IMR-90 (cell line): ENCODE data around the gene PTN. TPM values are rescaled to one million over a fixed set of nuclear protein-coding genes. Genes with fewer than 3 reads are reported as not detected.

Experiments
- ATAC-seq: fragments of 200-7000 bp; cut with Tn5 transposase; 2 replicates; pipeline ENCODE4 v1.9.1; 2020; ENCODE audit warnings: low read depth, mild to moderate bottlenecking, moderate library complexity
- BruUV-seq: library from RNA; stranded (reverse); fragments of 400-500 nt; replicated peaks from 2 replicates; lab custom pipeline; 2021; lab: Mats Ljungman, UMichigan
- CTCF ChIA-PET: fragments of 300-600 bp; formaldehyde crosslinking; extraction: SDS; loops from one replicate; lab custom pipeline; 2021; ENCODE audit warnings: antibody characterized with exemption; lab: Yijun Ruan, JAX
- POLR2A ChIA-PET: fragments of 300-600 bp; sonication (Branson Sonifier 250); formaldehyde crosslinking; loops from one replicate; lab custom pipeline; 2022; ENCODE audit warnings: antibody characterized with exemption; ENCODE audit not compliant: unreplicated experiment; lab: Charles Lee
- DNase-seq: peaks from one replicate; pipeline ENCODE4 v3.0.0; 2013
- H2AFZ ChIP-seq: replicated peaks from 2 replicates; pipeline ENCODE3; 2013; ENCODE audit warnings: low read length, mild to moderate bottlenecking; ENCODE audit not compliant: poor library complexity
- H2AK5ac ChIP-seq: 2 replicates; pipeline ENCODE4 v1.6.1; 2013; ENCODE audit warnings: low read depth, low read length, inconsistent platforms
- H2AK9ac ChIP-seq: replicated peaks from 2 replicates; pipeline ENCODE3; 2013; ENCODE audit warnings: mild to moderate bottlenecking, low read depth, low read length, moderate library complexity; ENCODE audit not compliant: poor library complexity
- H2BK120ac ChIP-seq: 2 replicates; pipeline ENCODE4 v1.6.1; 2013; ENCODE audit warnings: low read depth, low read length, inconsistent platforms
- H2BK15ac ChIP-seq: 3 replicates; pipeline ENCODE4 v1.6.1; 2013; ENCODE audit warnings: low read depth, low read length, inconsistent platforms
- H2BK20ac ChIP-seq: 2 replicates; pipeline ENCODE4 v1.6.1; 2013; ENCODE audit warnings: low read depth, mild to moderate bottlenecking, inconsistent platforms, low read length, moderate library complexity
- H2BK5ac ChIP-seq: 2 replicates; pipeline ENCODE4 v1.6.1; 2013; ENCODE audit warnings: mild to moderate bottlenecking, low read depth, low read length, inconsistent platforms; ENCODE audit not compliant: poor library complexity, severe bottlenecking
- H3K14ac ChIP-seq: replicated peaks from 2 replicates; pipeline ENCODE4 v1.6.1; 2013; ENCODE audit warnings: low read depth, low read length, inconsistent platforms
- H3K18ac ChIP-seq: 2 replicates; pipeline ENCODE4 v1.6.1; 2013; ENCODE audit warnings: low read depth, low read length, control low read depth
- H3K23ac ChIP-seq: 2 replicates; pipeline ENCODE4 v1.6.1; 2013; ENCODE audit warnings: low read depth, low read length, inconsistent platforms
- H3K27ac ChIP-seq: 2 replicates; pipeline ENCODE4 v1.5.1; 2013; ENCODE audit warnings: mild to moderate bottlenecking, control low read depth, low read length; ENCODE audit not compliant: insufficient read depth
- H3K27me3 ChIP-seq: 2 replicates; pipeline ENCODE4 v1.6.1; 2013; ENCODE audit warnings: low read length; ENCODE audit not compliant: control insufficient read depth, insufficient read depth
- H3K36me3 ChIP-seq: 2 replicates; pipeline ENCODE4 v1.6.1; 2013; ENCODE audit warnings: low read length, mixed read lengths; ENCODE audit not compliant: control insufficient read depth, insufficient read depth
- H3K4ac ChIP-seq: 2 replicates; pipeline ENCODE4 v1.6.1; 2013; ENCODE audit warnings: low read depth, low read length, inconsistent platforms
- H3K4me1 ChIP-seq: 2 replicates; pipeline ENCODE4 v1.6.1; 2013; ENCODE audit warnings: low read length, mixed read lengths; ENCODE audit not compliant: control insufficient read depth, insufficient read depth
- H3K4me2 ChIP-seq: 2 replicates; pipeline ENCODE4 v1.6.1; 2013; ENCODE audit warnings: low read depth, mild to moderate bottlenecking, control low read depth, low read length, moderate library complexity
- H3K4me3 ChIP-seq: 2 replicates; pipeline ENCODE4 v1.5.1; 2013; ENCODE audit warnings: low read depth, mild to moderate bottlenecking, control low read depth, low read length, moderate library complexity; ENCODE audit not compliant: insufficient read depth
- H3K56ac ChIP-seq: 2 replicates; pipeline ENCODE4 v1.6.1; 2013; ENCODE audit warnings: low read length, inconsistent platforms; ENCODE audit not compliant: insufficient read depth; ENCODE audit errors: extremely low read depth
- H3K79me1 ChIP-seq, 2 experiments: 2 replicates each; pipeline ENCODE4 v1.6.1; 2013; ENCODE audit warnings: low read length in 2 of 2, inconsistent platforms in 1 of 2, low read depth in 1 of 2
- H3K9ac ChIP-seq: 2 replicates; pipeline ENCODE4 v1.6.1; 2013; ENCODE audit warnings: low read depth, low read length, control low read depth
- H3K9me1 ChIP-seq: 2 replicates; pipeline ENCODE4 v1.6.1; 2013; ENCODE audit warnings: low read length, inconsistent platforms; ENCODE audit not compliant: insufficient read depth
- H3K9me3 ChIP-seq: 2 replicates; pipeline ENCODE4 v1.6.1; 2013; ENCODE audit warnings: low read length; ENCODE audit not compliant: control insufficient read depth, insufficient read depth
- H4K20me1 ChIP-seq: 2 replicates; pipeline ENCODE4 v1.6.1; 2013; ENCODE audit warnings: low read length, inconsistent platforms; ENCODE audit not compliant: insufficient read depth
- H4K5ac ChIP-seq: 2 replicates; pipeline ENCODE4 v1.6.1; 2013; ENCODE audit warnings: mild to moderate bottlenecking, low read depth, low read length, control low read depth
- H4K8ac ChIP-seq, 2 experiments: 2 replicates each; pipeline ENCODE4 v1.6.1; 2013; ENCODE audit warnings: low read depth in 2 of 2, low read length in 2 of 2, control low read depth in 1 of 2, inconsistent platforms in 1 of 2
- H4K91ac ChIP-seq: 2 replicates; pipeline ENCODE4 v1.6.1; 2013; ENCODE audit warnings: low read depth, low read length, inconsistent platforms; ENCODE audit not compliant: insufficient read depth
- BHLHE40 ChIP-seq: fragments of 150-350 bp; IDR thresholded peaks from 2 replicates; pipeline ENCODE4 v1.6.1; 2016; ENCODE audit warnings: mild to moderate bottlenecking, low read depth, low read length
- CEBPB ChIP-seq: IDR thresholded peaks from 2 replicates; pipeline ENCODE4 v1.6.1; 2012; ENCODE audit warnings: low read depth, low read length, improper control_type of control experiment
- CHD1 ChIP-seq: IDR thresholded peaks from 2 replicates; pipeline ENCODE4 v1.6.1; 2012; ENCODE audit warnings: low read depth, low read length, improper control_type of control experiment
- FOS ChIP-seq: fragments of 150-350 bp; IDR thresholded peaks from 2 replicates; pipeline ENCODE4 v1.6.1; 2016; ENCODE audit warnings: low read depth, low read length
- MAFK ChIP-seq: IDR thresholded peaks from 2 replicates; pipeline ENCODE4 v1.6.1; 2012; ENCODE audit warnings: low read depth, low read length, improper control_type of control experiment
- MAZ ChIP-seq: IDR thresholded peaks from 2 replicates; pipeline ENCODE4 v1.6.1; 2012; ENCODE audit warnings: low read depth, mild to moderate bottlenecking, low read length, improper control_type of control experiment, moderate library complexity, borderline replicate concordance
- MXI1 ChIP-seq: IDR thresholded peaks from 2 replicates; pipeline ENCODE4 v1.6.1; 2012; ENCODE audit warnings: low read depth, mild to moderate bottlenecking, low read length, moderate library complexity, borderline replicate concordance
- NFE2L2 ChIP-seq: fragments of 150-350 bp; IDR thresholded peaks from 2 replicates; pipeline ENCODE4 v1.6.1; 2016; ENCODE audit warnings: low read depth, mild to moderate bottlenecking, low read length
- POLR2A ChIP-seq: IDR thresholded peaks from 2 replicates; pipeline ENCODE4 v1.6.1; 2012; ENCODE audit warnings: mild to moderate bottlenecking, low read depth, low read length
- RAD21 ChIP-seq: IDR thresholded peaks from 2 replicates; pipeline ENCODE4 v1.6.1; 2012; ENCODE audit warnings: low read length, improper control_type of control experiment
- RCOR1 ChIP-seq: IDR thresholded peaks from 2 replicates; pipeline ENCODE4 v1.6.1; 2012; ENCODE audit warnings: mild to moderate bottlenecking, low read length, improper control_type of control experiment; ENCODE audit not compliant: insufficient replicate concordance
- RFX5 ChIP-seq: IDR thresholded peaks from 2 replicates; pipeline ENCODE4 v1.8.0; 2012; ENCODE audit warnings: low read depth, mild to moderate bottlenecking, low read length, moderate library complexity
- SMC3 ChIP-seq: fragments of 150-350 bp; IDR thresholded peaks from 2 replicates; pipeline ENCODE4 v1.6.1; 2016; ENCODE audit warnings: low read depth, mild to moderate bottlenecking, antibody characterized with exemption, low read length, moderate library complexity
- WGBS, 2 experiments: methylation state at CpG; one replicate each; pipeline versions ENCODE4 v1.1.5 to v1.1.7; 2013; ENCODE audit warnings: missing lambda C conversion rate in 2 of 2; ENCODE audit not compliant: insufficient read length in 1 of 2; ENCODE audit errors: extremely low coverage in 2 of 2; 5-methylcytosine and 5-hydroxymethylcytosine counted together
- dilution Hi-C: fragments of 300-500 bp; cut with HindIII; formaldehyde crosslinking; loops from one replicate; pipeline ENCODE4 v1.14.3; 2018; ENCODE audit warnings: low sequenced_read_pairs; ENCODE audit not compliant: unreplicated experiment
- in situ Hi-C: fragments of 300-500 bp; cut with MboI; formaldehyde crosslinking; loops from 3 replicates; pipeline ENCODE4 v1.14.3; 2019; ENCODE audit warnings: low sequenced_read_pairs, inconsistent platforms, mixed read lengths
- intact Hi-C: fragments of 100-400 bp; cut with micrococcal nuclease; formaldehyde crosslinking; loops from 2 replicates; pipeline ENCODE4 v1.10.0; 2022
- polyA plus RNA-seq, 3 experiments: library from polyadenylated mRNA; depleted of rRNA; stranded (reverse); fragments of >200 nt; gene quantifications; 2 replicates each; pipeline ENCODE4 v1.2.3, GENCODE V29; 2012; ENCODE audit warnings: low replicate concordance in 1 of 3
- total RNA-seq: library from RNA; depleted of rRNA; stranded (reverse); fragments of >200 nt; gene quantifications from 2 replicates; pipeline ENCODE4 v1.2.3, GENCODE V29; 2012
- TF ChIP-seq, protein P1 (sequence below): fragments of 150-350 bp; IDR thresholded peaks from 2 replicates; pipeline ENCODE4 v1.6.1; 2017; ENCODE audit warnings: mild to moderate bottlenecking, antibody characterized with exemption, low read length, low read depth
- TF ChIP-seq, protein P2 (sequence below): conservative IDR thresholded peaks from 2 replicates; pipeline ENCODE4 v1.5.1; 2012; ENCODE audit warnings: mild to moderate bottlenecking, low read depth, low read length, improper control_type of control experiment
- TF ChIP-seq, protein P3 (sequence below): fragments of 150-350 bp; IDR thresholded peaks from 2 replicates; pipeline ENCODE4 v1.6.1; 2016; ENCODE audit warnings: low read depth, mild to moderate bottlenecking, low read length, moderate library complexity, borderline replicate concordance

The PTN gene
- total and polyA plus RNA-seq, 2 of the 4 experiments (the other 2 are of a cell fraction), result 61.7 to 186 TPM

- H3K56ac ChIP-seq, result no peak overlapping the region
- no TSS peak for BruUV-seq
- no peak overlapping the region for H2BK20ac ChIP-seq
- no peaks in the 10 kb centered on the region for H3K79me1 ChIP-seq
- H2BK15ac ChIP-seq, result no peak overlapping the region
- TF ChIP-seq, protein P1, sequence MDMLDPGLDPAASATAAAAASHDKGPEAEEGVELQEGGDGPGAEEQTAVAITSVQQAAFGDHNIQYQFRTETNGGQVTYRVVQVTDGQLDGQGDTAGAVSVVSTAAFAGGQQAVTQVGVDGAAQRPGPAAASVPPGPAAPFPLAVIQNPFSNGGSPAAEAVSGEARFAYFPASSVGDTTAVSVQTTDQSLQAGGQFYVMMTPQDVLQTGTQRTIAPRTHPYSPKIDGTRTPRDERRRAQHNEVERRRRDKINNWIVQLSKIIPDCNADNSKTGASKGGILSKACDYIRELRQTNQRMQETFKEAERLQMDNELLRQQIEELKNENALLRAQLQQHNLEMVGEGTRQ, result no peak
- TF ChIP-seq FOS (no peak), MXI1 (no peak), NFE2L2 (no peak), RFX5 (no peak), SMC3 (no peak), CEBPB (no peak), POLR2A (no peak), RAD21 (no peak), CHD1 (no peak), MAZ (no peak), RCOR1 (no peak), BHLHE40 (no peak), MAFK (no peak)
- TF ChIP-seq, protein P2, sequence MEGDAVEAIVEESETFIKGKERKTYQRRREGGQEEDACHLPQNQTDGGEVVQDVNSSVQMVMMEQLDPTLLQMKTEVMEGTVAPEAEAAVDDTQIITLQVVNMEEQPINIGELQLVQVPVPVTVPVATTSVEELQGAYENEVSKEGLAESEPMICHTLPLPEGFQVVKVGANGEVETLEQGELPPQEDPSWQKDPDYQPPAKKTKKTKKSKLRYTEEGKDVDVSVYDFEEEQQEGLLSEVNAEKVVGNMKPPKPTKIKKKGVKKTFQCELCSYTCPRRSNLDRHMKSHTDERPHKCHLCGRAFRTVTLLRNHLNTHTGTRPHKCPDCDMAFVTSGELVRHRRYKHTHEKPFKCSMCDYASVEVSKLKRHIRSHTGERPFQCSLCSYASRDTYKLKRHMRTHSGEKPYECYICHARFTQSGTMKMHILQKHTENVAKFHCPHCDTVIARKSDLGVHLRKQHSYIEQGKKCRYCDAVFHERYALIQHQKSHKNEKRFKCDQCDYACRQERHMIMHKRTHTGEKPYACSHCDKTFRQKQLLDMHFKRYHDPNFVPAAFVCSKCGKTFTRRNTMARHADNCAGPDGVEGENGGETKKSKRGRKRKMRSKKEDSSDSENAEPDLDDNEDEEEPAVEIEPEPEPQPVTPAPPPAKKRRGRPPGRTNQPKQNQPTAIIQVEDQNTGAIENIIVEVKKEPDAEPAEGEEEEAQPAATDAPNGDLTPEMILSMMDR, result no peak
- TF ChIP-seq, protein P3, sequence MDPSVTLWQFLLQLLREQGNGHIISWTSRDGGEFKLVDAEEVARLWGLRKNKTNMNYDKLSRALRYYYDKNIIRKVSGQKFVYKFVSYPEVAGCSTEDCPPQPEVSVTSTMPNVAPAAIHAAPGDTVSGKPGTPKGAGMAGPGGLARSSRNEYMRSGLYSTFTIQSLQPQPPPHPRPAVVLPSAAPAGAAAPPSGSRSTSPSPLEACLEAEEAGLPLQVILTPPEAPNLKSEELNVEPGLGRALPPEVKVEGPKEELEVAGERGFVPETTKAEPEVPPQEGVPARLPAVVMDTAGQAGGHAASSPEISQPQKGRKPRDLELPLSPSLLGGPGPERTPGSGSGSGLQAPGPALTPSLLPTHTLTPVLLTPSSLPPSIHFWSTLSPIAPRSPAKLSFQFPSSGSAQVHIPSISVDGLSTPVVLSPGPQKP, result no peak
- in situ Hi-C loops (no loop called here), intact Hi-C loops (no loop called here), dilution Hi-C loops (no loop called here)
- H2BK5ac ChIP-seq, result no peak overlapping the region
- no peak overlapping the region for H3K4ac ChIP-seq
- H4K5ac ChIP-seq, result no peak overlapping the region
- H3K9me1 ChIP-seq, result no peaks in the 10 kb centered on the region
- no peak overlapping the region for H2BK120ac ChIP-seq
- H3K9ac ChIP-seq, result no peak overlapping the region
- DNase-seq (no peak), ATAC-seq (no peak)
- no peaks in the 10 kb centered on the region for H4K20me1 ChIP-seq
- WGBS, 2 experiments, result no CpG with 5 or more reads among the region's 3 CpGs
- no peak overlapping the region for H2AK9ac ChIP-seq
- no peaks in the 10 kb centered on the region for H3K4me1 ChIP-seq
- no peak overlapping the region for H2AK5ac ChIP-seq
- H3K27ac ChIP-seq, result no peak overlapping the region
- ChIA-PET CTCF (no interaction called here), POLR2A (no interaction called here)
- no peak overlapping the region for H3K18ac ChIP-seq
- H3K4me3 ChIP-seq, result no peak overlapping the region
- H4K91ac ChIP-seq, result no peak overlapping the region
- no peak overlapping the region for H3K23ac ChIP-seq
- no peak overlapping the region for H3K14ac ChIP-seq
- no peak overlapping the region for H4K8ac ChIP-seq
- no peaks in the 10 kb centered on the region for H3K27me3 ChIP-seq
- no peak overlapping the region for H3K4me2 ChIP-seq
- no peaks in the 10 kb centered on the region for H3K9me3 ChIP-seq
- H2AFZ ChIP-seq, result no peak overlapping the region
- H3K36me3 ChIP-seq, result no peaks in the 10 kb centered on the region
Observed at GRCh38 chr7:137221467-137221866, 122.1 kb downstream of the PTN start.
